ENCODE data around the gene NFIC.

Gene NFIC

DNA sequence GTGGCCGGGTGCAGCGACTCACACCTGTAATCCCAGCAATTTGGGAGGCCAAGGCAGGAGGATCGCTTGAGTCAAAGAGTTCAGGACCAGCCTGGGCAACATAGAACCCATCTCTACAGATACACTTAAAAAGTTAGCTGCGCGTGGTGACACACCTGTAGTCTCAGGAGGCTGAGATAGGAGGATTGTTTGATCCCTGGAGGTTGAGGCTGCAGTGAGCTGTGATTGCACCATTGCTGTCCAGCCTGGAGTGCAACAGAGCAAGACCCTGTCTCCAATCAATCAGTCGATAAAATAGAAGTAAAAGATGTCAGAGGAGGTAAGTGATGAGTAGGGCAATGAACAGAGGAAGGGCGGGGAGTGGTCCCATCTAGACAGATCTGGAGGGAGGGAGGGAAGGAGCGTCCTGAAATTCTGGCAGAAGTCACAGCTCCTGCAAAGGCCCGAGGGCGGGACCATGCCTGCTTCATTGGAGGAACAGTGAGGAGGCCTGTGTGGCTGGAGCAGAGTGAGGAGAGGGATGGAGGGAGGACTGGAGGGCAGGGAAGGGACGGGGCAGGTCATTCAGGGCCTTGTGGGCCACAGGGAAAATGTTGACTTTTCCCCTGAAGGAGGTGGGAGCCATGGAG is 104.2 kb downstream of the NFIC start:
- TF ChIP-seq CTCF (conservative IDR thresholded peaks at IDR 0.05; ENCODE audit: low read depth) = no peak
- ChIA-PET POLR2A (ENCODE audit: low non-redundant PET) (no interaction called here), CTCF (no interaction called here)
- H3K27ac ChIP-seq = no peak overlapping the region; the same call in 1 of the 2 replicates
- no peak for DNase-seq (ENCODE audit: low spot score)

DNA sequence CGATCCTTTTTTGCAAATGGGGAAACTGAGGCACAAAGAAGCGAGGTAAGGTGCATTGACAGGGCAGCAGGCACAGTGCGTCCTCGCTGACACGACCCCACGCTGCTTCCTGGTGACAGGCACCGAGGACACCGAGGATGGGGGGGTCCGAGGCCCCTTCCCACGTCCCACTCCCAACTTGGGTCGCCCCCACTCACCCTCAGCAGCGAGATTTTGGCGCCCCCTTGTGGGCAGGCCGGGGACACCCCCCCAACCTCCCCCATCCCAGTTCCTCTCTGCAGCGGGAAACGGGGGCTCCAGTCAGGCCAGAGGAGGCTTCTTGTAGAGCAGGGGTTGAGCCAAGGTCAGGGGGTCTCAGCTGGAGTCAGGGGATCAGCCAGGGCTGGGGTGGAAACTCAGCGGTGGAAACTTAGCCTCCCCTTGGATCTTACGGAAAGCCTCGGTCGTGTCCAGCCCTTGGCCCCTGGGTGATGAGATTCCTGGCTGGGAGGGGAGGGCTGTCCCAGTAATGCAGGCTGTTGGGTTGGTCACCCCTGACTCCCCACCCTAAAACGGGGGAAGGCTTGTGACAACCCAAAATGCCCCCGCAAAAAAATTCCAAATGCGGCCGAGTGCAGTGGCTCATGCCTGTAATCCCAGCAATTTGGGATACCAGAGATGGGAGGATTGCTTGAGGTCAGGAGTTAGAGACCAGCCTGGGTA is 105.7 kb downstream of the NFIC start:
- H3K27ac ChIP-seq = no peak overlapping the region
- ChIA-PET POLR2A (ENCODE audit: low non-redundant PET) (no interaction called here), CTCF (interaction anchor here (0.6 to 0.9 kb wide), 5 partner anchors 11 to 43 kb away, joined by 3 to 5 read pairs (median 3); no protein-coding TSS in a partner anchor)
- DNase-seq (ENCODE audit: low spot score) = peak; percentile 33
- peak; percentile 86 for TF ChIP-seq CTCF (conservative IDR thresholded peaks at IDR 0.05; ENCODE audit: low read depth)

- TF ChIP-seq CTCF (conservative IDR thresholded peaks at IDR 0.05; ENCODE audit: low read depth) = no peak
- DNase-seq (ENCODE audit: low spot score) = no peak
- POLR2A ChIA-PET (ENCODE audit: low non-redundant PET) = no interaction called here
- H3K27ac ChIP-seq = no peak overlapping the region
- CTCF ChIA-PET = no interaction called here
These were observed 107.6 kb downstream of the NFIC start for GRCh38 chr19:3474010-3474409.

GRCh38 chr19:3474614-3475013 is 108.2 kb downstream of the NFIC start:
- ChIA-PET POLR2A (ENCODE audit: low non-redundant PET) (no interaction called here), CTCF (no interaction called here)
- H3K27ac ChIP-seq = no peak overlapping the region
- DNase-seq (ENCODE audit: low spot score) = no peak
- no peak for TF ChIP-seq CTCF (conservative IDR thresholded peaks at IDR 0.05; ENCODE audit: low read depth)

GRCh38 chr19:3475449-3475848 is 109.1 kb downstream of the NFIC start:
- DNase-seq (ENCODE audit: low spot score) = no peak
- ChIA-PET CTCF (no interaction called here), POLR2A (ENCODE audit: low non-redundant PET) (no interaction called here)
- TF ChIP-seq CTCF (conservative IDR thresholded peaks at IDR 0.05; ENCODE audit: low read depth) = no peak
- no peak overlapping the region for H3K27ac ChIP-seq

- no peak for DNase-seq (ENCODE audit: low spot score)
- ChIA-PET CTCF (no interaction called here), POLR2A (ENCODE audit: low non-redundant PET) (no interaction called here)
- TF ChIP-seq CTCF (conservative IDR thresholded peaks at IDR 0.05; ENCODE audit: low read depth) = no peak
- no peak overlapping the region for H3K27ac ChIP-seq
These were observed 110.4 kb downstream of the NFIC start for GRCh38 chr19:3476830-3477229.

Measured in RWPE1 (cell line).